HL-60 (cell line): ENCODE data around the gene HUWE1.

ENCODE experiments used
- DNase-seq, 2 experiments: peaks; one replicate each; pipeline ENCODE4 v3.0.0-alpha.2; 2010 to 2020; ENCODE audit warnings: low read depth in 1 of 2, low spot score in 1 of 2
- H3K27ac ChIP-seq: fragments of 250-450 bp; sonication (Bioruptor Pico); replicated peaks from 2 replicates; pipeline ENCODE4 v1.5.1; 2020; ENCODE audit warnings: mild to moderate bottlenecking, moderate library complexity
- H3K27me3 ChIP-seq: fragments of 250-450 bp; sonication (Bioruptor Pico); 2 replicates; pipeline ENCODE4 v1.5.1; 2021; ENCODE audit warnings: mild to moderate bottlenecking, moderate library complexity; ENCODE audit not compliant: insufficient read depth, poor library complexity, severe bottlenecking
- H3K4me3 ChIP-seq: replicated peaks from 2 replicates; pipeline ENCODE4 v1.5.1; 2011; ENCODE audit warnings: mild to moderate bottlenecking, control low read depth, low read length; ENCODE audit not compliant: insufficient read depth
- CTCF ChIP-seq: IDR thresholded peaks from one replicate; pipeline ENCODE4 v1.5.1; 2011; ENCODE audit warnings: low read length, control low read depth, inconsistent platforms; ENCODE audit not compliant: insufficient read depth
- GABPA ChIP-seq: IDR thresholded peaks from 2 replicates; pipeline ENCODE4 v1.6.1; 2012; ENCODE audit warnings: low read depth
- POLR2AphosphoS5 ChIP-seq: IDR thresholded peaks from 2 replicates; pipeline ENCODE4 v1.6.1; 2012; ENCODE audit warnings: low read depth
- REST ChIP-seq: IDR thresholded peaks from 2 replicates; pipeline ENCODE4 v1.6.1; 2012; ENCODE audit warnings: low read depth; ENCODE audit not compliant: insufficient replicate concordance
- SPI1 ChIP-seq: IDR thresholded peaks from 2 replicates; pipeline ENCODE4 v1.6.1; 2012; ENCODE audit warnings: low read depth, mild to moderate bottlenecking, borderline replicate concordance

Gene HUWE1

DNA sequence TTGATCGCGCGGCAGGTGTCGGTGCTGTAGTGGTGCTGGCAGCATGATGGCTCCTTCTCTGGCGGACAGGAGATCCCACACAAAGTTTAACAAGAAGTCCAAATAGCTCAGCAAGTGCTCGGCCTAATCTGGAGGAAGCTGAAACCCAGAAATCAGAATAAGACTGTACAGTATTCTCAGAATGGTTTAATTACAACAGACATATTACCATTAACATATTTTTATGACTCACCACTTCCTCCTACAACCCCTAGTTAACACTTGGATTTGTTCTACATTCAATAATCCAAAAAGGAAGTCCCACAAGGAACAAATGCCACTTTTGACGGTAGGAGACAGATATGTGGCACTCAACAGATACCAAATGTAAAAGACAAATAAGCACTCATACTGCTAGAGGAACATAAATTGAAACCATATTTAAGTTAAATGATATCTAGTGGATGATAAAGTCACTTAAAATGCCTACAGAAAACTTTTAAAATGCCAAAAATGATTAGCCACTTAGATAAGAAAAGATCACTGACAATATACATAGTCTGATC is 91.2 kb downstream of the HUWE1 start:
- peak in 1 of 2 experiments; percentile 27 for DNase-seq
- Histone ChIP-seq H3K27me3 (no peaks in the 10 kb centered on the region), H3K4me3 (no peak overlapping the region), H3K27ac (no peak overlapping the region)
- TF ChIP-seq REST: no peak
- TF ChIP-seq SPI1: no peak
- TF ChIP-seq GABPA: no peak
- no peak for TF ChIP-seq POLR2AphosphoS5
- TF ChIP-seq CTCF: no peak

DNA sequence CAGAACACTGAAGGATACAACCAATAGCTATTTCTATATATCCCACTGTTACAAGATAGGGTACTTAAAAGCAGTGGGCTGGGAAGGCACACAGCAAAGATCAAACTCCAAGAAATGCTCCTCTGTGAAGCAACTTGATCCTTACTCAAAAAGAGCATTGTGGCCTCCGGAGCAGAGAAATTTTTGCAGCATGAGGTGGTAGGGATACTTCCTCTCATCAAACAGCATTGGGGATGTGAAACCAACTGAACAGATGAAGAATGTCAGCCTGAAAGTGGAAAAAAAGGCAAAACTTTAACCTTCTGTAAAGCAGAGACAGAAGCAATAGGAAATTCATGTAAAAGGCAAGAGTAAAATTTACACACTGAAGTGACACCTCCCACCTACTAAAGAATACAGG is 92.2 kb downstream of the HUWE1 start:
- no peaks in the 10 kb centered on the region for H3K27me3 ChIP-seq
- no peak overlapping the region for H3K4me3 ChIP-seq
- peak in 1 of 2 experiments; percentile 15 for DNase-seq
- no peak for TF ChIP-seq REST
- TF ChIP-seq SPI1: no peak
- no peak for TF ChIP-seq CTCF
- no peak for TF ChIP-seq GABPA
- no peak for TF ChIP-seq POLR2AphosphoS5
- no peak overlapping the region for H3K27ac ChIP-seq

DNA sequence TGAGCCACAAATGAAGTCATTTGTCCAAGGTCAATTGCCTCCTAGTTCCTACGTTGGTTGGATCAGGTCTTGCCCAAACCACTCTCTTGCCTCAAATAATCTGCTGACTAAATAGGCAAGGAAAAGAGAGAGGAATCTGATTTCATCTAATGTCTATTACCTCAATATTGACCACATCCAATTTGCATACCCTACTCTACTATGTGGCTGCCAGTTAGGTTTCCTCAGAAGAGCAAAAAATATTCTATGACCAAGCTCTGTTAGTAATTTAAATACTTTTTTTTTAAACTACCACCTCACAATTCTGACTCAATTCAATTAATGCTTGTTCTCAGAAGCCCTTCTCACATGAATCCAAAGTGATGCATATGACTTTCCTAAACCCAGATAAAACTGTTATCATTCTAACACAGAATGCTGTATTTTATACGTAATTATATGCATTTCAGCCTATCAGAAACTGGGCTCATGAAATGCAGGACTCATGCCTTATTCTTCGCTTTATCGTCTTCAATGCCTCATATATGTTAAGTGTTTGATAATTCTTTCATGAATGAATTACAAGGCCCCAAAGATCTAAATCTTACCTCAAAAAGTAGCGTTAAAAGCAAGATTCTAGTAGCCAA is 98.6 kb downstream of the HUWE1 start:
- no peak for DNase-seq
- H3K27ac ChIP-seq: no peak overlapping the region
- no peak overlapping the region for H3K4me3 ChIP-seq
- no peaks in the 10 kb centered on the region for H3K27me3 ChIP-seq
- TF ChIP-seq SPI1 (no peak), POLR2AphosphoS5 (no peak)

- no peak for TF ChIP-seq POLR2AphosphoS5
- Histone ChIP-seq H3K4me3 (no peak overlapping the region), H3K27ac (no peak overlapping the region), H3K27me3 (no peaks in the 10 kb centered on the region)
- no peak for DNase-seq
These were observed 101.6 kb downstream of the HUWE1 start for GRCh38 chrX:53584891-53585290.

GRCh38 chrX:53583571-53583970 is 102.9 kb downstream of the HUWE1 start:
- no peak overlapping the region for H3K27ac ChIP-seq
- DNase-seq: no peak
- H3K4me3 ChIP-seq: no peak overlapping the region
- TF ChIP-seq POLR2AphosphoS5 (no peak), CTCF (no peak), GABPA (no peak), REST (no peak), SPI1 (no peak)
- no peaks in the 10 kb centered on the region for H3K27me3 ChIP-seq
